ENCODE results near the gene IGFBP2.

- no peak for TF ChIP-seq JUND (IDR thresholded peaks at IDR 0.05; ENCODE audit: low read length)
- no peak for TF ChIP-seq EGR1 (IDR thresholded peaks at IDR 0.05; ENCODE audit: borderline replicate concordance, low read depth, low read length)
- TF ChIP-seq CTCF (IDR thresholded peaks at IDR 0.05; ENCODE audit: control extremely low read depth in 1 of 3, insufficient read depth in 1 of 3, low read depth in 1 of 3, low read length in 3 of 3): no peak
- TF ChIP-seq SRF (IDR thresholded peaks at IDR 0.05; ENCODE audit: low read depth, low read length): no peak
- no peak for TF ChIP-seq YY1 (IDR thresholded peaks at IDR 0.05; ENCODE audit: low read depth, low read length)
- TF ChIP-seq POLR2A (IDR thresholded peaks at IDR 0.05; ENCODE audit: control extremely low read depth in 1 of 2, low read depth in 2 of 2, low read length in 2 of 2): no peak
These were observed 12.4 kb downstream of the IGFBP2 start for GRCh38 chr2:216645636-216645950.

All from H1 (cell line).